Epidermal melanocyte (primary cell): ENCODE measurements around the gene TTLL9.

ENCODE experiments used
- DNase-seq: peaks from one replicate; pipeline ENCODE4 v3.0.0; 2011; ENCODE audit warnings: low spot score; ENCODE audit not compliant: insufficient read length

Gene TTLL9

GRCh38 chr20:31857861-31858759, 12.3 kb upstream of the TTLL9 start:
- DNase-seq = no peak

- no peak for DNase-seq
Measured at GRCh38 chr20:31858760-31859083, 11.7 kb upstream of the TTLL9 start.

GRCh38 chr20:31859266-31859997, 11.0 kb upstream of the TTLL9 start:
- no peak for DNase-seq

GRCh38 chr20:31859998-31860380, 10.4 kb upstream of the TTLL9 start:
- no peak for DNase-seq

GRCh38 chr20:31860390-31861134, 9.9 kb upstream of the TTLL9 start:
- peak; percentile 67 for DNase-seq

GRCh38 chr20:31861135-31861384, 9.4 kb upstream of the TTLL9 start:
- DNase-seq = no peak

- peak; percentile 86 for DNase-seq
Measured at GRCh38 chr20:31861385-31862156, 8.9 kb upstream of the TTLL9 start.

GRCh38 chr20:31862157-31862470, 8.3 kb upstream of the TTLL9 start:
- DNase-seq = no peak

GRCh38 chr20:31862506-31862905, 7.9 kb upstream of the TTLL9 start:
- no peak for DNase-seq

GRCh38 chr20:31863296-31864085, 6.9 kb upstream of the TTLL9 start:
- no peak for DNase-seq

GRCh38 chr20:31864521-31865400, 5.7 kb upstream of the TTLL9 start:
- no peak for DNase-seq

GRCh38 chr20:31866221-31866620, 4.2 kb upstream of the TTLL9 start:
- no peak for DNase-seq

GRCh38 chr20:31868853-31869672, 1.4 kb upstream of the TTLL9 start:
- no peak for DNase-seq

GRCh38 chr20:31869673-31869941, 827 bp upstream of the TTLL9 start:
- DNase-seq = no peak

GRCh38 chr20:31870726-31871617, 538 bp downstream of the TTLL9 start:
- no peak for DNase-seq

GRCh38 chr20:31871618-31871954, 1.2 kb downstream of the TTLL9 start:
- no peak for DNase-seq

- no peak for DNase-seq
Measured at GRCh38 chr20:31872406-31872805, 2.0 kb downstream of the TTLL9 start.

- no peak for DNase-seq
Measured at GRCh38 chr20:31875671-31876070, 5.2 kb downstream of the TTLL9 start.

GRCh38 chr20:31877684-31878083, 7.2 kb downstream of the TTLL9 start:
- DNase-seq = no peak
